Smooth muscle cell (in vitro differentiated cells): ENCODE results near the gene EVA1A. TPM values are rescaled to one million over a fixed set of nuclear protein-coding genes. Genes with fewer than 3 reads are reported as not detected.

ENCODE experiments used
- DNase-seq: peaks from one replicate; lab custom pipeline; 2025; ENCODE audit not compliant: unreplicated experiment; lab: John Stamatoyannopoulos, UW
- H2AFZ ChIP-seq: fragments of 200-600 bp; sonication (generic); 2 replicates; pipeline ENCODE4 v1.6.0; 2016; ENCODE audit warnings: antibody characterized with exemption, low read depth, mild to moderate bottlenecking
- H3F3A ChIP-seq: fragments of 200-600 bp; sonication (generic); 2 replicates; pipeline ENCODE4 v1.6.0; 2017; ENCODE audit warnings: antibody characterized with exemption, low read depth
- H3K27ac ChIP-seq: fragments of 200-600 bp; sonication (generic); 2 replicates; pipeline ENCODE4 v1.5.1; 2016; ENCODE audit warnings: low read depth, mild to moderate bottlenecking
- H3K27me3 ChIP-seq: fragments of 200-600 bp; sonication (generic); 2 replicates; pipeline ENCODE4 v1.6.1; 2016; ENCODE audit warnings: low read depth, mild to moderate bottlenecking
- H3K36me3 ChIP-seq: fragments of 200-600 bp; sonication (generic); 2 replicates; pipeline ENCODE4 v1.5.1; 2016; ENCODE audit warnings: low read depth
- H3K4me1 ChIP-seq: fragments of 200-600 bp; sonication (generic); 2 replicates; pipeline ENCODE4 v1.5.1; 2016; ENCODE audit warnings: low read depth
- H3K4me2 ChIP-seq: fragments of 200-600 bp; sonication (generic); 2 replicates; pipeline ENCODE4 v1.6.0; 2016; ENCODE audit warnings: mild to moderate bottlenecking
- H3K4me3 ChIP-seq: fragments of 200-600 bp; sonication (generic); 2 replicates; pipeline ENCODE4 v1.5.1; 2016; ENCODE audit warnings: mild to moderate bottlenecking
- H3K79me2 ChIP-seq: fragments of 200-600 bp; sonication (generic); 2 replicates; pipeline ENCODE4 v1.6.0; 2016; ENCODE audit warnings: low read depth, mild to moderate bottlenecking
- H3K9ac ChIP-seq: fragments of 200-600 bp; sonication (generic); 2 replicates; pipeline ENCODE4 v1.6.0; 2016; ENCODE audit warnings: low read depth
- H3K9me3 ChIP-seq: fragments of 200-600 bp; sonication (generic); replicated peaks from 2 replicates; pipeline ENCODE4 v1.5.1; 2016; ENCODE audit warnings: low read depth
- H4K20me1 ChIP-seq: fragments of 200-600 bp; sonication (generic); 2 replicates; pipeline ENCODE4 v1.6.0; 2016; ENCODE audit warnings: low read depth
- WGBS: methylation state at CpG from one replicate; pipeline ENCODE4 v1.1.7; 2016; ENCODE audit warnings: low lambda C conversion rate; 5-methylcytosine and 5-hydroxymethylcytosine counted together
- polyA plus RNA-seq: library from polyadenylated mRNA; unstranded; fragments of >200 nt; fragmentation: Nextera tagmentation; extraction: Ambion mirVana; gene quantifications from 2 replicates; pipeline ENCODE4 v1.2.1, GENCODE V29; 2016
- total RNA-seq: library from RNA; depleted of rRNA; stranded (reverse); fragments of >200 nt; gene quantifications from 2 replicates; pipeline ENCODE4 v1.2.3, GENCODE V29; 2014
- TF ChIP-seq, protein P1 (sequence below): fragments of 200-600 bp; sonication (generic); IDR thresholded peaks from 2 replicates; pipeline ENCODE4 v1.5.1; 2017; ENCODE audit warnings: borderline replicate concordance, mild to moderate bottlenecking, antibody characterized with exemption; ENCODE audit not compliant: insufficient read depth, poor library complexity, severe bottlenecking

Gene EVA1A
- total and polyA plus RNA-seq, 2 experiments from 2014 or later = 84.1 to 89.2 TPM

DNA sequence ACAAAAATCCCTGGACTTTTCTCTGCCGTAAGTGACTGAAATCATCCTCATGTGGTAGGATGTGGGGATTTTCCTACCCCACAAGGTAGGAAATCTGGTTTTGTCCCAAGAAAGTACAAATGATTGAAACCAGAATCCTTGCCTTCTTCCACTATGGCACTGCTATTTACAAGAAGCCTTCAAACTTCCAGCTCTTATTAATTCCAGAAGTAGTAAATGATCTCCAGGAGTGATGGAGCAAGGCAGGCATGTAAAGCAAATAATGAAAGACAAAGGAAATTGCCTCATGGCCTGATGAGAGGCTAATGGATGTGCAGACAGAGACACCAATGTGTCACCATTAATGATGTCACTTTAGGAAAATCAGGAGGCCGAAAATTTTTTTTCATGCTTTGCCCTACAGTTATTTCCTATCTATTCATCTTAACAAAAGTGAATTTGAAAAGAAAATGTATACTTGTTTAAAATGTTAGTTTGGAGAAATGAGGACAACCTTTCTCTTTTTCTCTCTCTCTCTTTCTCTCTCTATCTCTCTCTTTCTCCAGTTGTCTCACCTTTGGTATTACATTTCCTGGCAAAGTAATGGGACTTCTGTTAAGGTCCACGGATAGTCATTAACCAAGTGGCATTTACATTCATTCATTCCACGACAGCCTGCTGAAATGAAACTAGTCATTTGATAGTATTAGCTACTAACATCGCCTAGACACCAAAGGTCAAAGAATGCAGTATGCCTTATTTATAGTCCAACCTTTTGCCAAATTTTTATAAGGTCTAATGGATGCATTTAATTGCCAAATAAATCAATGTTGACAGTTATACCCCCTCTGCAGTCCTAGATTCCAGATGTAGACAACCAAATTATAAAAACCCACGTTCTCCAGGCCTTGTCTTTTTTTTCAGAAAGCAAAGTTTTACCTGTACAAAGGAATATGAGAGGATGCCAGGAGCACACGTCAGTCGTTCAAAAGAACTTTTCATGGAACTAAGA lies 5.0 kb upstream of the EVA1A start:
- Histone ChIP-seq H3K4me3 (no peak overlapping the region), H4K20me1 (no peaks in the 10 kb centered on the region), H3K27me3 (no peaks in the 10 kb centered on the region), H3K4me2 (no peak overlapping the region), H3K27ac (peak overlapping the region; percentile 58), H3K79me2 (no peaks in the 10 kb centered on the region), H3K4me1 (peaks cover 22% of the 10 kb centered on the region), H3K36me3 (no peaks in the 10 kb centered on the region), H3F3A (peaks cover 30% of the 10 kb centered on the region), H2AFZ (no peak overlapping the region), H3K9ac (peak overlapping the region; percentile 1), H3K9me3 (no peaks in the 10 kb centered on the region)
- 77% methylated on average over 8 of the region's 8 CpGs for WGBS
- no peak for DNase-seq
- TF ChIP-seq, protein P1, sequence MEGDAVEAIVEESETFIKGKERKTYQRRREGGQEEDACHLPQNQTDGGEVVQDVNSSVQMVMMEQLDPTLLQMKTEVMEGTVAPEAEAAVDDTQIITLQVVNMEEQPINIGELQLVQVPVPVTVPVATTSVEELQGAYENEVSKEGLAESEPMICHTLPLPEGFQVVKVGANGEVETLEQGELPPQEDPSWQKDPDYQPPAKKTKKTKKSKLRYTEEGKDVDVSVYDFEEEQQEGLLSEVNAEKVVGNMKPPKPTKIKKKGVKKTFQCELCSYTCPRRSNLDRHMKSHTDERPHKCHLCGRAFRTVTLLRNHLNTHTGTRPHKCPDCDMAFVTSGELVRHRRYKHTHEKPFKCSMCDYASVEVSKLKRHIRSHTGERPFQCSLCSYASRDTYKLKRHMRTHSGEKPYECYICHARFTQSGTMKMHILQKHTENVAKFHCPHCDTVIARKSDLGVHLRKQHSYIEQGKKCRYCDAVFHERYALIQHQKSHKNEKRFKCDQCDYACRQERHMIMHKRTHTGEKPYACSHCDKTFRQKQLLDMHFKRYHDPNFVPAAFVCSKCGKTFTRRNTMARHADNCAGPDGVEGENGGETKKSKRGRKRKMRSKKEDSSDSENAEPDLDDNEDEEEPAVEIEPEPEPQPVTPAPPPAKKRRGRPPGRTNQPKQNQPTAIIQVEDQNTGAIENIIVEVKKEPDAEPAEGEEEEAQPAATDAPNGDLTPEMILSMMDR = no peak

DNA sequence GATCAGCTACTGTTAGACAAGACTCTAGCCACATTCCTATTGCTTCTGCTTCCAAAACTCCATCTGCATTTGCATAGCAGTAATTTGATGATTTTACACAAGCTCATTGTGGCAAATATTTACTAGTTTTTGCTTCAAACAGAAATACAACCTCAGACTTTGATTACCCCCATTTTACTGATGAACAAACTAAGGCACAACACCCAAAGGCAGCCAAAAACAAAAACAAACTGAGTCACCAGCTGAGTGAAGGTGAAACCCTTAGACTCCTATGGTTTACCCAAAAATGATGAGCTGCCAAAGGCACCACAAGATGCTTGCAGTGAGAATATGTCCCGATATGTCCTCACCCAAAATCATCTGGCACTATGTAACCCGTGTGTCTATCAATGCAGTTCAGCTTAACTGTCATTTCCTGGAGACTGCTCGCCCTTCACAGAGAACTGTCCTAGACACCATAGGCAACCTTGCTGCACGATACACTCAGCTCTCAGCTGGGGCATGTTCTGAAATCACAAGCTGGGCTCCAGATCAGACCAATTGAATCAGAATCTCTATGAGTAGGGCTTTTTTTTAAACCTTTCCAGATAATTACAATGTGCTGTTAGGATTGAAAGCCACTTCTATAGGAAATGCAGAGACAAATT lies 4.1 kb upstream of the EVA1A start:
- no peaks in the 10 kb centered on the region for H4K20me1 ChIP-seq
- H3K4me2 ChIP-seq = no peak overlapping the region
- H3K4me1 ChIP-seq = peaks cover 16% of the 10 kb centered on the region
- H2AFZ ChIP-seq = no peak overlapping the region
- H3K9ac ChIP-seq = peak overlapping the region; percentile 1
- no peak for DNase-seq
- H3K27ac ChIP-seq = peak overlapping the region; percentile 58
- H3K36me3 ChIP-seq = no peaks in the 10 kb centered on the region
- no peak overlapping the region for H3K4me3 ChIP-seq
- WGBS = 88% methylated on average over 4 of the region's 4 CpGs
- H3K79me2 ChIP-seq = no peaks in the 10 kb centered on the region
- no peaks in the 10 kb centered on the region for H3K9me3 ChIP-seq
- TF ChIP-seq, protein P1 = no peak
- no peaks in the 10 kb centered on the region for H3K27me3 ChIP-seq
- H3F3A ChIP-seq = peaks cover 21% of the 10 kb centered on the region

DNA sequence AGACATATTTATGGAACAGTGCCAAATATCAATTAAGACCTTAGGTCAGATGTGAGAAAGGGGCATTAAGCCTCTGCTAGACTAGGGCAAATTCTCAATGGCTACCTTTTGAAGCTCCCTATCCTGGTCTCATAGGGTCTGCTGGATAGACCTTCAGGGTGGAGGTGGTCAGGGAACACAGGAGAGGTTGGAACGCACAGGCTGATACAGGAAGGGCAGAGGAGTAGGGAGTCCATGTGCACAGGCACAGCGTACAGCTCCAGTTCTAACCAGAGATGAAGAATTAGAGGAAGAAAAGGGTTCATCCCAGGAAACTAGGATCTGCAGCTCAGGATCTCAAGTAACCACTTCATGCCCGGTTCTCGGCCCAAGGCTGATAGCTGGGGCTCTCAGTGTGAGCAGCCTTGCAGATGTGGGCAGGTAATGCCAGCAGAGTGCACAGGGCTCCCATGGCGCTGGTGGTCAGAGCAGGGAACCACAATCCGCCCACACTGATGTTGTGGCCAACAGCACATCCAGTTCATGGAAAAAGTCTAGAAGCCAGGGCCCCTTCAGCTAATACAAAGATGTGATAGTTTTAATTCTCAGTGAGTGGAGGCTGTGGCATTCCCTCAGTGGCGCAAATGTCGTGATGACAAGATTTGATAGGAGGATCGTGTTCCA lies 3.4 kb upstream of the EVA1A start:
- H3K27me3 ChIP-seq = no peaks in the 10 kb centered on the region
- no peaks in the 10 kb centered on the region for H3K9me3 ChIP-seq
- no peaks in the 10 kb centered on the region for H3K36me3 ChIP-seq
- no peak overlapping the region for H3K9ac ChIP-seq
- DNase-seq = no peak
- peaks cover 19% of the 10 kb centered on the region for H3K4me1 ChIP-seq
- H3F3A ChIP-seq = peaks cover 21% of the 10 kb centered on the region
- no peak overlapping the region for H3K27ac ChIP-seq
- H2AFZ ChIP-seq = no peak overlapping the region
- H3K79me2 ChIP-seq = peaks cover 3% of the 10 kb centered on the region
- TF ChIP-seq, protein P1 = no peak
- H3K4me2 ChIP-seq = no peak overlapping the region
- H4K20me1 ChIP-seq = peaks cover 2% of the 10 kb centered on the region
- 58% methylated on average over 9 of the region's 9 CpGs for WGBS
- H3K4me3 ChIP-seq = no peak overlapping the region
